IMR-90 (cell line): ENCODE results near the gene FAM162A. TPM values are rescaled to one million over a fixed set of nuclear protein-coding genes. Genes with fewer than 3 reads are reported as not detected.

Experiments
- ATAC-seq: fragments of 200-7000 bp; cut with Tn5 transposase; 2 replicates; pipeline ENCODE4 v1.9.1; 2020; ENCODE audit warnings: low read depth, mild to moderate bottlenecking, moderate library complexity
- BruUV-seq: library from RNA; stranded (reverse); fragments of 400-500 nt; replicated peaks from 2 replicates; lab custom pipeline; 2021; lab: Mats Ljungman, UMichigan
- CTCF ChIA-PET: fragments of 300-600 bp; formaldehyde crosslinking; extraction: SDS; loops from one replicate; lab custom pipeline; 2021; ENCODE audit warnings: antibody characterized with exemption; lab: Yijun Ruan, JAX
- POLR2A ChIA-PET: fragments of 300-600 bp; sonication (Branson Sonifier 250); formaldehyde crosslinking; loops from one replicate; lab custom pipeline; 2022; ENCODE audit warnings: antibody characterized with exemption; ENCODE audit not compliant: unreplicated experiment; lab: Charles Lee
- DNase-seq: peaks from one replicate; pipeline ENCODE4 v3.0.0; 2013
- H2AFZ ChIP-seq: replicated peaks from 2 replicates; pipeline ENCODE3; 2013; ENCODE audit warnings: low read length, mild to moderate bottlenecking; ENCODE audit not compliant: poor library complexity
- H2AK5ac ChIP-seq: 2 replicates; pipeline ENCODE4 v1.6.1; 2013; ENCODE audit warnings: low read depth, low read length, inconsistent platforms
- H2AK9ac ChIP-seq: replicated peaks from 2 replicates; pipeline ENCODE3; 2013; ENCODE audit warnings: mild to moderate bottlenecking, low read depth, low read length, moderate library complexity; ENCODE audit not compliant: poor library complexity
- H2BK120ac ChIP-seq: 2 replicates; pipeline ENCODE4 v1.6.1; 2013; ENCODE audit warnings: low read depth, low read length, inconsistent platforms
- H2BK15ac ChIP-seq: 3 replicates; pipeline ENCODE4 v1.6.1; 2013; ENCODE audit warnings: low read depth, low read length, inconsistent platforms
- H2BK20ac ChIP-seq: 2 replicates; pipeline ENCODE4 v1.6.1; 2013; ENCODE audit warnings: low read depth, mild to moderate bottlenecking, inconsistent platforms, low read length, moderate library complexity
- H2BK5ac ChIP-seq: 2 replicates; pipeline ENCODE4 v1.6.1; 2013; ENCODE audit warnings: mild to moderate bottlenecking, low read depth, low read length, inconsistent platforms; ENCODE audit not compliant: poor library complexity, severe bottlenecking
- H3K14ac ChIP-seq: replicated peaks from 2 replicates; pipeline ENCODE4 v1.6.1; 2013; ENCODE audit warnings: low read depth, low read length, inconsistent platforms
- H3K18ac ChIP-seq: 2 replicates; pipeline ENCODE4 v1.6.1; 2013; ENCODE audit warnings: low read depth, low read length, control low read depth
- H3K23ac ChIP-seq: 2 replicates; pipeline ENCODE4 v1.6.1; 2013; ENCODE audit warnings: low read depth, low read length, inconsistent platforms
- H3K27ac ChIP-seq: 2 replicates; pipeline ENCODE4 v1.5.1; 2013; ENCODE audit warnings: mild to moderate bottlenecking, control low read depth, low read length; ENCODE audit not compliant: insufficient read depth
- H3K27me3 ChIP-seq: 2 replicates; pipeline ENCODE4 v1.6.1; 2013; ENCODE audit warnings: low read length; ENCODE audit not compliant: control insufficient read depth, insufficient read depth
- H3K36me3 ChIP-seq: 2 replicates; pipeline ENCODE4 v1.6.1; 2013; ENCODE audit warnings: low read length, mixed read lengths; ENCODE audit not compliant: control insufficient read depth, insufficient read depth
- H3K4ac ChIP-seq: 2 replicates; pipeline ENCODE4 v1.6.1; 2013; ENCODE audit warnings: low read depth, low read length, inconsistent platforms
- H3K4me1 ChIP-seq: 2 replicates; pipeline ENCODE4 v1.6.1; 2013; ENCODE audit warnings: low read length, mixed read lengths; ENCODE audit not compliant: control insufficient read depth, insufficient read depth
- H3K4me2 ChIP-seq: 2 replicates; pipeline ENCODE4 v1.6.1; 2013; ENCODE audit warnings: low read depth, mild to moderate bottlenecking, control low read depth, low read length, moderate library complexity
- H3K4me3 ChIP-seq: 2 replicates; pipeline ENCODE4 v1.5.1; 2013; ENCODE audit warnings: low read depth, mild to moderate bottlenecking, control low read depth, low read length, moderate library complexity; ENCODE audit not compliant: insufficient read depth
- H3K56ac ChIP-seq: 2 replicates; pipeline ENCODE4 v1.6.1; 2013; ENCODE audit warnings: low read length, inconsistent platforms; ENCODE audit not compliant: insufficient read depth; ENCODE audit errors: extremely low read depth
- H3K79me1 ChIP-seq, 2 experiments: 2 replicates each; pipeline ENCODE4 v1.6.1; 2013; ENCODE audit warnings: low read length in 2 of 2, inconsistent platforms in 1 of 2, low read depth in 1 of 2
- H3K9ac ChIP-seq: 2 replicates; pipeline ENCODE4 v1.6.1; 2013; ENCODE audit warnings: low read depth, low read length, control low read depth
- H3K9me1 ChIP-seq: 2 replicates; pipeline ENCODE4 v1.6.1; 2013; ENCODE audit warnings: low read length, inconsistent platforms; ENCODE audit not compliant: insufficient read depth
- H3K9me3 ChIP-seq: 2 replicates; pipeline ENCODE4 v1.6.1; 2013; ENCODE audit warnings: low read length; ENCODE audit not compliant: control insufficient read depth, insufficient read depth
- H4K20me1 ChIP-seq: 2 replicates; pipeline ENCODE4 v1.6.1; 2013; ENCODE audit warnings: low read length, inconsistent platforms; ENCODE audit not compliant: insufficient read depth
- H4K5ac ChIP-seq: 2 replicates; pipeline ENCODE4 v1.6.1; 2013; ENCODE audit warnings: mild to moderate bottlenecking, low read depth, low read length, control low read depth
- H4K8ac ChIP-seq, 2 experiments: 2 replicates each; pipeline ENCODE4 v1.6.1; 2013; ENCODE audit warnings: low read depth in 2 of 2, low read length in 2 of 2, control low read depth in 1 of 2, inconsistent platforms in 1 of 2
- H4K91ac ChIP-seq: 2 replicates; pipeline ENCODE4 v1.6.1; 2013; ENCODE audit warnings: low read depth, low read length, inconsistent platforms; ENCODE audit not compliant: insufficient read depth
- BHLHE40 ChIP-seq: fragments of 150-350 bp; IDR thresholded peaks from 2 replicates; pipeline ENCODE4 v1.6.1; 2016; ENCODE audit warnings: mild to moderate bottlenecking, low read depth, low read length
- CEBPB ChIP-seq: IDR thresholded peaks from 2 replicates; pipeline ENCODE4 v1.6.1; 2012; ENCODE audit warnings: low read depth, low read length, improper control_type of control experiment
- CHD1 ChIP-seq: IDR thresholded peaks from 2 replicates; pipeline ENCODE4 v1.6.1; 2012; ENCODE audit warnings: low read depth, low read length, improper control_type of control experiment
- FOS ChIP-seq: fragments of 150-350 bp; IDR thresholded peaks from 2 replicates; pipeline ENCODE4 v1.6.1; 2016; ENCODE audit warnings: low read depth, low read length
- MAFK ChIP-seq: IDR thresholded peaks from 2 replicates; pipeline ENCODE4 v1.6.1; 2012; ENCODE audit warnings: low read depth, low read length, improper control_type of control experiment
- MAZ ChIP-seq: IDR thresholded peaks from 2 replicates; pipeline ENCODE4 v1.6.1; 2012; ENCODE audit warnings: low read depth, mild to moderate bottlenecking, low read length, improper control_type of control experiment, moderate library complexity, borderline replicate concordance
- MXI1 ChIP-seq: IDR thresholded peaks from 2 replicates; pipeline ENCODE4 v1.6.1; 2012; ENCODE audit warnings: low read depth, mild to moderate bottlenecking, low read length, moderate library complexity, borderline replicate concordance
- NFE2L2 ChIP-seq: fragments of 150-350 bp; IDR thresholded peaks from 2 replicates; pipeline ENCODE4 v1.6.1; 2016; ENCODE audit warnings: low read depth, mild to moderate bottlenecking, low read length
- POLR2A ChIP-seq: IDR thresholded peaks from 2 replicates; pipeline ENCODE4 v1.6.1; 2012; ENCODE audit warnings: mild to moderate bottlenecking, low read depth, low read length
- RAD21 ChIP-seq: IDR thresholded peaks from 2 replicates; pipeline ENCODE4 v1.6.1; 2012; ENCODE audit warnings: low read length, improper control_type of control experiment
- RCOR1 ChIP-seq: IDR thresholded peaks from 2 replicates; pipeline ENCODE4 v1.6.1; 2012; ENCODE audit warnings: mild to moderate bottlenecking, low read length, improper control_type of control experiment; ENCODE audit not compliant: insufficient replicate concordance
- RFX5 ChIP-seq: IDR thresholded peaks from 2 replicates; pipeline ENCODE4 v1.8.0; 2012; ENCODE audit warnings: low read depth, mild to moderate bottlenecking, low read length, moderate library complexity
- SMC3 ChIP-seq: fragments of 150-350 bp; IDR thresholded peaks from 2 replicates; pipeline ENCODE4 v1.6.1; 2016; ENCODE audit warnings: low read depth, mild to moderate bottlenecking, antibody characterized with exemption, low read length, moderate library complexity
- WGBS, 2 experiments: methylation state at CpG; one replicate each; pipeline versions ENCODE4 v1.1.5 to v1.1.7; 2013; ENCODE audit warnings: missing lambda C conversion rate in 2 of 2; ENCODE audit not compliant: insufficient read length in 1 of 2; ENCODE audit errors: extremely low coverage in 2 of 2; 5-methylcytosine and 5-hydroxymethylcytosine counted together
- dilution Hi-C: fragments of 300-500 bp; cut with HindIII; formaldehyde crosslinking; loops from one replicate; pipeline ENCODE4 v1.14.3; 2018; ENCODE audit warnings: low sequenced_read_pairs; ENCODE audit not compliant: unreplicated experiment
- in situ Hi-C: fragments of 300-500 bp; cut with MboI; formaldehyde crosslinking; loops from 3 replicates; pipeline ENCODE4 v1.14.3; 2019; ENCODE audit warnings: low sequenced_read_pairs, inconsistent platforms, mixed read lengths
- intact Hi-C: fragments of 100-400 bp; cut with micrococcal nuclease; formaldehyde crosslinking; loops from 2 replicates; pipeline ENCODE4 v1.10.0; 2022
- polyA plus RNA-seq, 3 experiments: library from polyadenylated mRNA; depleted of rRNA; stranded (reverse); fragments of >200 nt; gene quantifications; 2 replicates each; pipeline ENCODE4 v1.2.3, GENCODE V29; 2012; ENCODE audit warnings: low replicate concordance in 1 of 3
- total RNA-seq: library from RNA; depleted of rRNA; stranded (reverse); fragments of >200 nt; gene quantifications from 2 replicates; pipeline ENCODE4 v1.2.3, GENCODE V29; 2012
- TF ChIP-seq, protein P1 (sequence below): fragments of 150-350 bp; IDR thresholded peaks from 2 replicates; pipeline ENCODE4 v1.6.1; 2016; ENCODE audit warnings: low read depth, mild to moderate bottlenecking, low read length, moderate library complexity, borderline replicate concordance
- TF ChIP-seq, protein P2 (sequence below): conservative IDR thresholded peaks from 2 replicates; pipeline ENCODE4 v1.5.1; 2012; ENCODE audit warnings: mild to moderate bottlenecking, low read depth, low read length, improper control_type of control experiment
- TF ChIP-seq, protein P3 (sequence below): fragments of 150-350 bp; IDR thresholded peaks from 2 replicates; pipeline ENCODE4 v1.6.1; 2017; ENCODE audit warnings: mild to moderate bottlenecking, antibody characterized with exemption, low read length, low read depth

The FAM162A gene
- total and polyA plus RNA-seq, 2 of the 4 experiments (the other 2 are of a cell fraction), result 33.9 to 66.8 TPM

DNA sequence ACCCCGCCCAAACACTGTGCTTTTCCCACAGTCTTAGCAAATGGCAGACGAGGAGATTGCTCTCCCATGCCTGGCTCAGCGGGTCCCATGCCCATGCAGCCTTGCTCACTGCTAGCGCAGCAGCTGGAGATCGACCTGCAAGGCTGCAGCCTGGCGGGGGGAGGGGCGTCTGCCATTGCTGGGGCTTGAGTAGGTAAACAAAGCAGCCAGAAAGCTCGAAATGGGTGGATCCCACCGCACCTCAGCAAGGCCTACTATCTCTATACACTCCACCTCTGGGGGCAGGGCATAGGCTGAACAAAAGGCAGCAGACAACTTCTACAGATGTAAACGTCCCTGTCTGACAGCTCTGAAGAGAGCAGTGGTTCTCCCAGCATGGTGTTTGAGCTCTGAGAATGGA is 59.1 kb downstream of the FAM162A start:
- H2AK9ac ChIP-seq, result no peak overlapping the region

More for the DNA sequence above, 59.1 kb downstream of the FAM162A start:
- no peak overlapping the region for H3K18ac ChIP-seq
- H3K14ac ChIP-seq, result no peak overlapping the region
- intact Hi-C loops (no loop called here), in situ Hi-C loops (no loop called here), dilution Hi-C loops (no loop called here)
- no peak overlapping the region for H3K56ac ChIP-seq
- H3K4me3 ChIP-seq, result no peak overlapping the region
- H2BK5ac ChIP-seq, result no peak overlapping the region
- no peak overlapping the region for H4K8ac ChIP-seq
- TF ChIP-seq RCOR1 (no peak), MXI1 (no peak), BHLHE40 (no peak), MAFK (no peak), NFE2L2 (no peak), POLR2A (no peak), SMC3 (no peak), RFX5 (no peak), CEBPB (no peak), RAD21 (no peak), CHD1 (no peak), FOS (no peak), MAZ (no peak)
- TF ChIP-seq, protein P1, sequence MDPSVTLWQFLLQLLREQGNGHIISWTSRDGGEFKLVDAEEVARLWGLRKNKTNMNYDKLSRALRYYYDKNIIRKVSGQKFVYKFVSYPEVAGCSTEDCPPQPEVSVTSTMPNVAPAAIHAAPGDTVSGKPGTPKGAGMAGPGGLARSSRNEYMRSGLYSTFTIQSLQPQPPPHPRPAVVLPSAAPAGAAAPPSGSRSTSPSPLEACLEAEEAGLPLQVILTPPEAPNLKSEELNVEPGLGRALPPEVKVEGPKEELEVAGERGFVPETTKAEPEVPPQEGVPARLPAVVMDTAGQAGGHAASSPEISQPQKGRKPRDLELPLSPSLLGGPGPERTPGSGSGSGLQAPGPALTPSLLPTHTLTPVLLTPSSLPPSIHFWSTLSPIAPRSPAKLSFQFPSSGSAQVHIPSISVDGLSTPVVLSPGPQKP, result no peak
- TF ChIP-seq, protein P2, sequence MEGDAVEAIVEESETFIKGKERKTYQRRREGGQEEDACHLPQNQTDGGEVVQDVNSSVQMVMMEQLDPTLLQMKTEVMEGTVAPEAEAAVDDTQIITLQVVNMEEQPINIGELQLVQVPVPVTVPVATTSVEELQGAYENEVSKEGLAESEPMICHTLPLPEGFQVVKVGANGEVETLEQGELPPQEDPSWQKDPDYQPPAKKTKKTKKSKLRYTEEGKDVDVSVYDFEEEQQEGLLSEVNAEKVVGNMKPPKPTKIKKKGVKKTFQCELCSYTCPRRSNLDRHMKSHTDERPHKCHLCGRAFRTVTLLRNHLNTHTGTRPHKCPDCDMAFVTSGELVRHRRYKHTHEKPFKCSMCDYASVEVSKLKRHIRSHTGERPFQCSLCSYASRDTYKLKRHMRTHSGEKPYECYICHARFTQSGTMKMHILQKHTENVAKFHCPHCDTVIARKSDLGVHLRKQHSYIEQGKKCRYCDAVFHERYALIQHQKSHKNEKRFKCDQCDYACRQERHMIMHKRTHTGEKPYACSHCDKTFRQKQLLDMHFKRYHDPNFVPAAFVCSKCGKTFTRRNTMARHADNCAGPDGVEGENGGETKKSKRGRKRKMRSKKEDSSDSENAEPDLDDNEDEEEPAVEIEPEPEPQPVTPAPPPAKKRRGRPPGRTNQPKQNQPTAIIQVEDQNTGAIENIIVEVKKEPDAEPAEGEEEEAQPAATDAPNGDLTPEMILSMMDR, result no peak
- TF ChIP-seq, protein P3, sequence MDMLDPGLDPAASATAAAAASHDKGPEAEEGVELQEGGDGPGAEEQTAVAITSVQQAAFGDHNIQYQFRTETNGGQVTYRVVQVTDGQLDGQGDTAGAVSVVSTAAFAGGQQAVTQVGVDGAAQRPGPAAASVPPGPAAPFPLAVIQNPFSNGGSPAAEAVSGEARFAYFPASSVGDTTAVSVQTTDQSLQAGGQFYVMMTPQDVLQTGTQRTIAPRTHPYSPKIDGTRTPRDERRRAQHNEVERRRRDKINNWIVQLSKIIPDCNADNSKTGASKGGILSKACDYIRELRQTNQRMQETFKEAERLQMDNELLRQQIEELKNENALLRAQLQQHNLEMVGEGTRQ, result no peak
- no peak overlapping the region for H3K4me2 ChIP-seq
- no peak overlapping the region for H2BK20ac ChIP-seq
- H3K4ac ChIP-seq, result no peak overlapping the region
- H4K5ac ChIP-seq, result no peak overlapping the region
- no peak overlapping the region for H2AFZ ChIP-seq
- H2BK120ac ChIP-seq, result no peak overlapping the region
- 83% methylated on average over 5 of the region's 10 CpGs; no CpG with 5 or more reads in 1 of the 2 experiments for WGBS, 2 experiments
- DNase-seq (no peak), ATAC-seq (no peak)
- ChIA-PET POLR2A (no interaction called here), CTCF (interaction anchor here (0.6 kb wide), 2 partner anchors 15 to 263 kb away, joined by 3 read pairs; no protein-coding TSS in a partner anchor)
- H3K36me3 ChIP-seq, result peaks cover 31% of the 10 kb centered on the region
- no peak overlapping the region for H3K9ac ChIP-seq
- H3K27ac ChIP-seq, result no peak overlapping the region
- H3K27me3 ChIP-seq, result no peaks in the 10 kb centered on the region
- peaks cover 4 to 11% of the 10 kb centered on the region in 2 experiments; a peak in 3 of 4 replicates for H3K79me1 ChIP-seq
- H2BK15ac ChIP-seq, result no peak overlapping the region
- H4K91ac ChIP-seq, result no peak overlapping the region
- H4K20me1 ChIP-seq, result no peaks in the 10 kb centered on the region
- H3K23ac ChIP-seq, result no peak overlapping the region
- no TSS peak for BruUV-seq
- H3K4me1 ChIP-seq, result no peaks in the 10 kb centered on the region
- no peaks in the 10 kb centered on the region for H3K9me3 ChIP-seq
- no peak overlapping the region for H2AK5ac ChIP-seq
- no peaks in the 10 kb centered on the region for H3K9me1 ChIP-seq
